Lower leg skin (tissue), 3 donors: ENCODE measurements around the gene KYAT1.

Experiments used
- POLR2A ChIP-seq, 2 donors: fragments of 450-650 bp; IDR thresholded peaks; one replicate each; pipeline ENCODE4 v1.6.1; 2016 to 2017; ENCODE audit warnings: antibody characterized with exemption in 2 of 2, mild to moderate bottlenecking in 1 of 2, moderate library complexity in 1 of 2
- TF ChIP-seq, protein P1 (sequence below), 3 donors: fragments of 450-650 bp; IDR thresholded peaks; one replicate each; pipeline ENCODE4 v1.5.1; 2016; ENCODE audit warnings: antibody characterized with exemption in 3 of 3, mild to moderate bottlenecking in 3 of 3, moderate library complexity in 2 of 3

DNA sequence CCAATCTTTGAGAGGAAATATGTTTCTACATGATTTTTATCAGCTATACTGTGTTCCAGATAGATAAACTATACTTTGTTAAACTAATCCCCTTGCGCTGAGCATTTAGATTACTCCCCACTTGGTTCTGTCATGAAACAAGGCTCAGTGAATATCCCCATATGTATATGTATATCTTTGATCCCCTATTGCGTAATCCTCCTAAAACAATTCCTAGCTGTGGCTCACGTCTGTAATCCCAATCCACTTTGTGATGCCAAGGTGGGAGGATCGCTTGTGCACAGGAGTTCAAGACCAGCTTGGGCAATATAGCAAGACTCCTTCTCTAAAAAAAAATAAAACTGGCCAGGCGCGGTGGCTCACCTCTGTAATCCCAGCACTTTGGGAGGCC lies 41.7 kb upstream of the KYAT1 start:
- TF ChIP-seq, protein P1, sequence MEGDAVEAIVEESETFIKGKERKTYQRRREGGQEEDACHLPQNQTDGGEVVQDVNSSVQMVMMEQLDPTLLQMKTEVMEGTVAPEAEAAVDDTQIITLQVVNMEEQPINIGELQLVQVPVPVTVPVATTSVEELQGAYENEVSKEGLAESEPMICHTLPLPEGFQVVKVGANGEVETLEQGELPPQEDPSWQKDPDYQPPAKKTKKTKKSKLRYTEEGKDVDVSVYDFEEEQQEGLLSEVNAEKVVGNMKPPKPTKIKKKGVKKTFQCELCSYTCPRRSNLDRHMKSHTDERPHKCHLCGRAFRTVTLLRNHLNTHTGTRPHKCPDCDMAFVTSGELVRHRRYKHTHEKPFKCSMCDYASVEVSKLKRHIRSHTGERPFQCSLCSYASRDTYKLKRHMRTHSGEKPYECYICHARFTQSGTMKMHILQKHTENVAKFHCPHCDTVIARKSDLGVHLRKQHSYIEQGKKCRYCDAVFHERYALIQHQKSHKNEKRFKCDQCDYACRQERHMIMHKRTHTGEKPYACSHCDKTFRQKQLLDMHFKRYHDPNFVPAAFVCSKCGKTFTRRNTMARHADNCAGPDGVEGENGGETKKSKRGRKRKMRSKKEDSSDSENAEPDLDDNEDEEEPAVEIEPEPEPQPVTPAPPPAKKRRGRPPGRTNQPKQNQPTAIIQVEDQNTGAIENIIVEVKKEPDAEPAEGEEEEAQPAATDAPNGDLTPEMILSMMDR (IDR thresholded peaks at IDR 0.05): no peak
- no peak for TF ChIP-seq POLR2A (IDR thresholded peaks at IDR 0.05)
